Stimulated activated CD8-positive, alpha-beta memory T cell treated with anti-CD3 and anti-CD28 coated beads, Interleukin-15, amount 100 ng/mL, for 1 hour (primary cell): Measurements from ENCODE around the gene ZNF865.
"Not testable (repeated sequence)": the region's sequence is repeated elsewhere in the genome, so short reads cannot be mapped to it uniquely, and the experiment has no call there.

Experiments
- DNase-seq: peaks from one replicate; pipeline ENCODE4 v3.0.0-alpha.2; 2020; ENCODE audit warnings: low read depth

Gene ZNF865

DNA sequence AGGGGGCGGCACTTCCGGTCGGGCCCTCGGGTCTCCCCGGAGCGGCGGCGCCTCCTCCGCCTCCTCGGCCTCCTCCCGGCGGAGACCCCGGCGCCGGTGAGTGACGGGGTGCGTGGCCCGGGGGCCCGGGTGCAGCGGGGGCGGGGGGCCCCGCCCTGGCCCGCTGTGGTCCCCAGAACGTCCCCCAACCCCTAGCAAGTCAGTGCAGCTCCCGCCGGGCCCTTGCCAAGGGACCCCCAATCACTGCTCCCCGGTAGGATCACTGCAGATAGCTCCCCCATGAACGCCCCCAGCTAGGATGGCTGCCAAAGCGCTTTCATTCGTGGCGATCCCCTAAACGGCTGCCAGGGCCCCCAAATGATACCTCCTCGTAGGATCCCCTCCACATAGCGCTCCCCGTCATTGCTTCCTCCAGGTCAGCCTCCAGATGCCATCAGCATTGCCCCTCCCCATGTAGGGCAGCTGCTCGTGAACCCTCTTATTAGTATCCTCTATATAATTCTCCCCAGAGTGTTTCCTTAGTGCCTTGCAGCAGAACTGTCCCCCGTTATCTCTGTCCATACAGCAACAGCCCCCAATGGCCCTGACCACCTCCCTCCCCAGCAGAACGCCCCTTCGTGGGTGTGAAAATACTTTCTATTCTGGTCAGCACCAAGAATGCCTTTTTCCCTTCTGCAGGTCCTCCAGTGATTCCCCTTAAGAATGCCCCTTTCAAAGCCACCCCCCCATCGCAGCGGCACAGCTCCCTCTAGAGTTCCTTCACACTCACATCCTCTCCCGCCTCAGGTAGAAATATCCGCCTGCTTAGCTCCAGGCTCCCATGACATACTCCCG is at the start of gene ZNF865:
Gene ZNF865 (plus strand): TSS at position 11 of the 834 bp plus-strand sequence. CDS start 7,972 bp downstream, outside the sequence.
- no peak for DNase-seq

GRCh38 chr19:55559684-55560083 is 45.8 kb upstream of the ZNF865 start:
- DNase-seq = no peak

GRCh38 chr19:55563261-55563690 is 42.2 kb upstream of the ZNF865 start:
- DNase-seq = no peak

DNA sequence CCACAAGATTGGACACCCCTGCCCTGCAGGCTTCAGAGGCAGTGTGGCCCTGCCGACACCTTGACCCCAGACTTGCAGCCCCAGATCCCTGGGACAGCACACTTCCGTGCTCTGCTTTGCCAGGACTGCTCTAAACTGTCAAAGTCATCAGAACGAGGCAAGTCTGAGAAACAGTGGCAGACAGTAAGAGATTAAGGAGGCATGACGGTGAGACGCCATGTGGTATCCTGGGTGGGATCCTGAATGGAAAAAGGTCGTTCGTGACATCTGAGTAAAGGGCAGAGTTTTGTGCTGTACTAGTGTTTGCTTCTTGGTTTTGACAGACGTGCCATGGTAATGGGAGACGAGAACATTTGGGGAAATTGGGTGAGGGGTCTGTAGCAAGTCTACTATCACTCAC is 38.6 kb upstream of the ZNF865 start:
- no peak for DNase-seq

DNA sequence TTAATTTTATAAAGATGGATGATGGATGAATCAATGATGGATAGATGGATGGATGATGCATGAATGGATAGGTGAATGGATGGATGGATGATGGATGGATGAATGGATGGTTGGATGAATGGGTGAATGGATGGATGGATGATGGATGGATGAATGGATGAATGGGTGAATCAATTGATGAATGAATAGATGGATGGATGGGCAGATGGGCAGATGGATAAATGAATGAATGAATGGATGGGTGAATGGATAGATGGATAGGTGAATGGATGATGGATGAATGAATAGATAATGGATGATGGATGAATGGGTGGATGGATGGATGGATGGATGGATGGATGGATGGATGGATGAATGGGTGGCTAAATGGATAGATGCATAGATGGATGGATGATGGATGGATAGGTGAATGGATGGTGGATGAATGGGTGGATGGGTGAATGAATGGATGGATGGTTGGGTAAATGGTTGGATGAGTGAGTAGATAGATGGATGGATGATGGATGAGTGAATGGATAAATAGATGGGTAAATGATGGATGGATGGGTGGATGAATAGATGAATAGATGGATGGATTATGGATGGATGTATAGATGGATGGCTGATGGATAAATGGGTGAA is 37.6 kb upstream of the ZNF865 start:
- DNase-seq = no peak

DNA sequence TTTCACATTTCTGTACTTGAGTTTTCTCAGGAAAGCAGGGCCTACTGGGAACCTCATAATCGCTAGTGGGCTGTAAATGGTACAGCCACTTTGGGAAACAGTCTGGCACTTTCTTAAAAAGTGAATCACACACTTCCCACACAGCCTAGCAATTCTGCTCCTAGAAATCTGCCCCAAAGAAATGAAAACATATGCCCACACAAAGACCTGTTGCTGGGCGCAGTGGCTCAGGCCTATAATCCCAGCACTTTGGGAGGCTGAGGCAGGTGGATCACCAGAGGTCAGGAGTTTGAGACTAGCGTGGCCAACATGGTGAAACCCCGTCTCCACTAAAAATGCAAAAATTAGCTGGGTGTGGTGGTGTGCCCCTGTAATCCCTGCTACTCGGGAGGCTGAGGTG is 36.0 kb upstream of the ZNF865 start:
- not testable (repeated sequence) for DNase-seq

GRCh38 chr19:55573929-55574328 is 31.5 kb upstream of the ZNF865 start:
- not testable (repeated sequence) for DNase-seq

DNA sequence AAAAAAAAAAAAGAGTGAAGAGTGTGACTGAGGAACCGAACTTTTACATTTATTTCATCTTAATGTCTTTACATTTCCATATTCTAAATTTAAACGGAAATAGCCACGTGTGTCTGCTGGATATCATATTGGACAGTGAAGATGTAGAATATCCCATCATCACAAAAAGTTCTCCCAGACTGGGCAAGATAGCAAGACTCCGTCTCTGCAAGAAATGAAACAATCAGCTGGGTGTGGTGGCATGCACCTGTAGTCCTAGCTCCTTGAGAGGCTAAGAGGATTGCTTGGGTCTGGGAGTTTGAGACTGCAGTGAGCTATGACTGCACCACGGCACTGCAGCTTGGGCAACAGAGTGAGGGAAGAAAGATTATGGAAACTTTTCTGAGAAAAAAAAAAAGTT is 28.7 kb upstream of the ZNF865 start:
- DNase-seq = no peak

DNA sequence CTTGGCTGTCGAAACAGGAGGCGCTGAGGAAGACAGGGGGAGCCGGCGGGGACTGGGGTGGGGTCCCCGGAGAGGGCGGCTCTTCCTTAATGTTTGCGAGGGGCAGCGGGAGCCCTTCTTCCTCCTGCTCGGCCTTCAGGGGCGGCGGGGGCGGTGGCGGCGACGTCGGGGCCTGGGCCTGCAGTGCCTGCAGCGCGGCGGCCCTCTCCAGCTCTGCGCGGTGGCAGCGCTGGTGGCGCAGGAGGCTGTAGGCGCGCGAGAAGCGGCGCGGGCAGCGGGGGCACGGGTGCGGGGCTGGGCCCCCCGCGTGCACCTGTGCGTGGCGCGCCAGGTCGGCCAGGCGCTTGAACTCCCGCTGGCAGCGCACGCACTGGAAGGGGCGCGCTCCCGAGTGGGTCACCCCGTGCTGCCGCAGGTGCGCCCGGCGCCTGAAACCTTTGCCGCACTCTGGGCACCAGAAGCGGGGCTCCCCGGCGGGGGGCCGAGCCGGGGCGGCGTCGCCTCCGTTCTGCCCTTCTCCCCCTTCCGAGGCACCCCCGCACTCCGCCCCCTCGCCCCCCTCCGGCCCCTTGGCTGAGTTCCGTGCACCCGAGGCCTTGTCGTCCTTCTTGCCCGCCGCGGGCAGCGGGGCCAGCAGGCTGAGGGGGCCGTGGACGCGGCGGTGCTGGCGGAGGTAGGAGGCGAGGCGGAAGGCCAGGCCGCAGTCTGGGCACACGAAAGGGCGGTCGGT is 27.3 kb upstream of the ZNF865 start:
- no peak for DNase-seq

DNA sequence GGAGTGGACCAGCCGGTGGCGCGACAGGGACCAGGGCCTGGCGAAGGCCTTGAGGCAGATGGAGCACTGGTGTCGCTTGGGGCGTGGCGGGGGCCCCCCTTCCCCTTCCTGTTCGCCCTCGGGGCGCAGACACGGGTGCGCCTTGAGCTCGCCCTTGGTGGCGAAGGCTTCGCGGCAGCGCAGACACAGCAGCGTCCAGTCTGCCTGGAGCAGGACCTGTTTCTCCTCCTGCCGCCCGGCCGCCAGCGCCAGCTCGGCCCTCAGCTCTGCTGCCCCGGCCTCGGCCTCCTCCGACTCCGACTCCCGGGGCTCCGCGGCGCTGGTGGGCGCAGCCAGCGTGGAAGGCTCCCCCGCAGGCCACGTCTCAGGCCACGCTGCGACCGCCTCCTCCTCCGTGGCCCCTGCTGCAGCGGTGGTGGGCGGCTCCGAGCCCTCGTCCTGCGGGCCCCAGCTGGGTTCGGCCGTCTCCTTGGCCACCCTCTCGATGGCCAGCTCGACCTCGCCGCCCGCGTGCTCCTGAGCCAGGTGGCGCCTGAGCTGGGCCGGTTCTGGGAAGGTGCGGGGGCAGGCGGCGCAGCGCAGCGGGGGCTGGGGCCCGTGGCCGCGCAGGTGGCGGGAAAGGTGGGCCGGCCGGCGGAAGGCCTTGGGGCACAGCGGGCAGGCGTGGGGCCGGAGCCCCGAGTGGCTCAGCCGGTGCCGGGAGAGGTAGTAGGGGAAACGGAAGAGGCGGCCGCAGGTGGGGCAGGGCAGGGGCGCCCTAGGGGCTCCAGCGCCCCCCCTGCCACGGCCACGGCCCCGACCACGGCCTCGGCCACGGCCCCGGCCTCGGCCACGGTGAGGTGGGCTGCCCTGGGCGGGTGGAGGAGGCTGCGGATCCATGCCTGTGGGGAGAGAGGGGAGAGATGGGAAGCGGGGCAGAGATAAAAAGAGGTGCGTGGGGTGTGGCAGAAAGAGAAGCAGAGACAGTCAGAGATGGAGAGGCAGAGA is 26.4 kb upstream of the ZNF865 start:
- no peak for DNase-seq

DNA sequence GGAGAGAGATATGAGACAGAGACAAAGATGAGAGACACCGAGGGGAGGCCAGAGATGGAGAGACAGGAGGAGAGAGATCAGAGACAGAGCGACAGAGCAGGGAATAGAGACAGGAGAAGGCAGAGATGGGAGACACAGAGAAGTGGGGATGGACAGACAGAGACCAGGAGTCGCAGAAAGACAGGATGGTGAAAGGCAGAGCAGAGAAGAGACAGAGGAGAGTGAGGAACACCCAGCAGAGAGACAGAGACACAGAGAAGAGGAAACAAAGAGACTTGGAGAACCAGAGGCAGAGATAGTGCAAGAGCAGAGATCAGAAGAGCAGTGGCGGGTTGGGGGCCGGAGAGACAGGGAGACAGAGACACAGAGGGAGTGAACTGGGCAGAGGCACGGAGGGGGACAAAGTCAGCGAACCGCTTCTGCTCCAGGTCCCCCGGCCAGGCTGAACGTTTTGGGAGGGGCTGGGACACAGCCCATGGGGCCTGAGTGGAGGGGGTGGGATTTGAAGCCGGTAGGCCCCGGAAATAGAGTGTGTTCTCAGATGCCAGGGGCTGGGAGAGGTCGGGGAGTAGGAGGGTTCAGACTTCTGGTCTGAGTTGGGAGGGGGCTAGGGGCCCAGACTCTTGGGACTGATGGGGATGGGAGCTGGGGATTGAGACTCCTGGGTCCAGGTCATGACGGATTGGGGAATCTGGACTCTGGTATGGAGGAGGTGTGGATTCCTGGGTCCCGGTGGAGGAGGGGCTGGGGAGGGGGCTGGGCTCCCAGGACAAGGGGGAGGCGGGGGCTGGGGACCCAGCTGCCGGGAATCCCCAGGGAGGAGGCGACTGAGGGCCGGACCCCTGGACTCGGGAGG is 25.5 kb upstream of the ZNF865 start:
- no peak for DNase-seq

DNA sequence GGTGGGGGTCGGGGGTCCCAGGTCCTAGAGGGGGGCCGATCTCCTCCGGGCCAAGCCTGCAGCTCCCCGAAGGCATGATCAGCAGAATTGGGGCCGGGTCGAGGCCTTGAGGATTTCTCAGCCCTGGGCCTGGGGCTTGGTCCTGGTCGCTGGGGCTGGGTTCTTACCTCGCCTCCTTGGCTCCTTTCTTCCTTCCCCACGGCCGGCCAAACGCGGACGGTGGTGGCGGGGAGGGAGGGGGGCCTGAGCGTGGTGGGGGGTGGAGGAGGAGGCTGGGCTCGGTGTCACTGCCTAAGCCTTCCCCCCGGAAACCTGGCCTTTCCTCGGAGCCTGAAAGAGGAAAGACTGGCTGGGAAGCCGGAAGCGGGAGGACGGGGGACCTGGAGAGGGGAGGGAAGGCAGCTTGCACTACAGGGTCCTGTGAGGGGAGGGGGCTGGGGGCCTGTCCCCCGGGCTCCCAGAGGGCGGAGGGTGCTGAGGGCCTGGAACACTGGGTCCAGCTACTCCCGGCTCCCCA is 24.8 kb upstream of the ZNF865 start, which contains the start of gene ZNF579:
Gene ZNF579 (minus strand): TSS at position 221 of the 517 bp plus-strand sequence. CDS start 1,209 bp downstream, outside the sequence.
- DNase-seq = peak; percentile 50

GRCh38 chr19:55581145-55581822 is 24.2 kb upstream of the ZNF865 start:
- DNase-seq = no peak

DNA sequence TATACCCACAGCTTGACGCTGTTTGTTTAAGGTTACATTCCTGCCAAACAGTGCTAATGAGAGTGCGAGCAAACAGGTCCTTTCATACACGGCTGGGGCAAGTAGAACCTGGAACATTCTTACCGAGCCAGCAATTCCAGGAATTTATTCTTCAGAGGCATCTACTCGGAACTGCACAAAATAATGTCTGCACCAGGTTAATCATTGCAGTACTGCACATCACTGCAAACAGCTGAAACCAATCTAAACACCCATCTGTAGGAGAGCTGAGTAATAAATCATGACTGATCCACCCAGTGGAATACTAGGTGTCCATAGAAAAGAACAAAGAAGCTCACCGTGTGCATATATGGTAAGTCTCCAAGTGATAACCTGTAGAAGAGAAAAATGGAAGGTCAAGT is 23.6 kb upstream of the ZNF865 start:
- DNase-seq = no peak

DNA sequence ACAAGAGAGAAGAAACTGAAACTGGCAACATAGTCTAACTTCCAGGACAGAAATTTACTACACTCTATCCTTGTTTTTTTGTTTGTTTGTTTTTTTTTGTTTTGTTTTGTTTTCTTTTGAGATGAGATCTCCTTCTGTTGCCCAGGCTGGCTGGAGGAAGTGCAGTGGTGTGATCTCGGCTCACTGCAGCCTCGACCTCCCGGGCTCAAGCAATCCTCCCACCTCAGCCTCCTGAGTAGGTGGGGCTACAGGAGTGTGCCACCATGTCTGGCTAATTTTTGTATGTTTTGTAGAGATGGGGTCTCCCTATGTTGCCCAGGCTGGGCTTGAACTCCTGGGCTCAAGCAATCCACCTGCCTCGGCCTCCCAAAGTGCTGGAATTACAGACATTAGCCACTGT is 23.2 kb upstream of the ZNF865 start:
- not testable (repeated sequence) for DNase-seq

- not testable (repeated sequence) for DNase-seq
Observed at GRCh38 chr19:55583897-55584296, 21.6 kb upstream of the ZNF865 start.

DNA sequence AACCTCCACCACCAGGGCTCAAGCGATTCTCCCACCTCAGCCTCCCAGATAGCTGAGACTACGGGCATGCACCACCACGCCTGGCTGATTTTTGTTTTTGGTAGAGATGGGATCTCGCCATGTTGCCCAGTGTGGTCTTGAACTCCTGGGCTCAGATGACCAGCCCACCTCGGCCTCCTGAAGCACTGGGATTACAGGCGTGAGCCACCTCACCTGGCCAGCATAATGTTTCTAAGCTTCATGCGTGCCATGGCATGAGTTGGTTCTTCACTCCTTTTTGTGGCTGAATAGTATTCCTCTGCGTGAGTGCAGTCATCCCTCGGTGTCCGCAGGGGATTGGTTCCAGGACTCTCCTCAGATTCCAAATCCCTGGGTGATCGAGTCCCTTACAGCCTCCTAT is 20.6 kb upstream of the ZNF865 start:
- no peak for DNase-seq

GRCh38 chr19:55585658-55586339 is 19.6 kb upstream of the ZNF865 start:
- DNase-seq = no peak
